H1 (cell line): ENCODE results near the gene TGFA. TPM values are rescaled to one million over a fixed set of nuclear protein-coding genes. Genes with fewer than 3 reads are reported as not detected.

Experiments
- GABPA ChIP-seq: IDR thresholded peaks from 2 replicates; pipeline ENCODE4 v1.6.1; 2011; ENCODE audit warnings: mild to moderate bottlenecking, low read length, moderate library complexity, borderline replicate concordance; ENCODE audit not compliant: insufficient read depth
- POLR2AphosphoS5 ChIP-seq: IDR thresholded peaks from 2 replicates; pipeline ENCODE4 v1.6.1; 2011; ENCODE audit warnings: low read depth, low read length
- polyA plus RNA-seq, 7 experiments: library from polyadenylated mRNA; depleted of rRNA in 3 of 7; stranded (reverse) in 5 of 7; unstranded in 2 of 7; fragments of >200 nt in 5 of 7; fragments of 200-250 nt in 2 of 7; gene quantifications; 1 replicate in 5 of 7; 2 replicates in 1 of 7; 4 replicates in 1 of 7; pipeline versions ENCODE4 v1.2.1 to v1.2.3, GENCODE V29; 2011 to 2013; ENCODE audit warnings: missing spikeins in 2 of 7, mixed read lengths in 2 of 7
- total RNA-seq: library from RNA; stranded (reverse); fragmentation: NEBNext Ultra II Directional; extraction: Animal tissue kit (Norgen Biotek cat#: 25700); gene quantifications from 2 replicates; pipeline ENCODE4 v1.2.1, GENCODE V29; 2021
- TF ChIP-seq, protein P1 (sequence below): IDR thresholded peaks from 2 replicates; pipeline ENCODE4 v1.6.1; 2011; ENCODE audit warnings: low read depth, mild to moderate bottlenecking, low read length; ENCODE audit not compliant: insufficient read depth

TGFA gene
- total and polyA plus RNA-seq, 2 of the 8 experiments (the other 6 are each of a cell fraction or from before 2014, with no cell fraction given): 1.8 to 3.7 TPM

DNA sequence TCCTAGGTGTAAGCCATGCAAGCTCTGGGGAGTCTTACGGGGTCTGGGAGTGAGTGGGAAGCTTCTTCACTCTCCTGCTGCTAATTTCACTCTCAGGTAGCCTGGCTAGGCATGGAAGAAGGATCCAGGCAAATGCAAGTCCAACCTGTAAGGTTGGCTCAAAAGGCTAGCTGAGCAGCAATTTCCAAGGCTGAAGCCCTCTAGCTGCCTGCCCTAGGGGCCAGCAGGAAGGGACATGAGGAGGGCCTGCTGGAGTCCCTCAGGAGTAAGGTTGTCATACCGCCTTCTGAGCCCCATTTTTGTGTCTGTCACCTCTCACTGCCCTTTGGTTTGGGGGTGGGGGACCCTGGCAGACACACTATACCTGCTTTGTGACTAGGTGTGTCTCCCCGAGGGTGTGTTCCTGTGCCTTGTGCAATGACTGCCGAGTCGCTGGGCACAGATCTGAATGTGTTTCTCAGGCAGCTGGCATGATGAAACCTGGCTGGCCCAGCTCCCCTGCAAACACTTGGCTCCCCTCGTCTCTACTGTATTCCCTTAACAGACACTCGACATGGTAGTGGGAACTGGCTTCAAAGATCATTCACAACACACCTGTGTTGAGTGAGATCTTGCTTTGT, 127.8 kb downstream of the TGFA start (continued):
- TF ChIP-seq, protein P1, sequence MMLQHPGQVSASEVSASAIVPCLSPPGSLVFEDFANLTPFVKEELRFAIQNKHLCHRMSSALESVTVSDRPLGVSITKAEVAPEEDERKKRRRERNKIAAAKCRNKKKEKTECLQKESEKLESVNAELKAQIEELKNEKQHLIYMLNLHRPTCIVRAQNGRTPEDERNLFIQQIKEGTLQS: no peak
- no peak for TF ChIP-seq GABPA
- no peak for TF ChIP-seq POLR2AphosphoS5
